Measurements from ENCODE around the gene ZNF469. TPM values are rescaled to one million over a fixed set of nuclear protein-coding genes. Genes with fewer than 3 reads are reported as not detected.

The ZNF469 gene
- total RNA-seq, 1 donor from 2014 or later = 1.5 TPM

DNA sequence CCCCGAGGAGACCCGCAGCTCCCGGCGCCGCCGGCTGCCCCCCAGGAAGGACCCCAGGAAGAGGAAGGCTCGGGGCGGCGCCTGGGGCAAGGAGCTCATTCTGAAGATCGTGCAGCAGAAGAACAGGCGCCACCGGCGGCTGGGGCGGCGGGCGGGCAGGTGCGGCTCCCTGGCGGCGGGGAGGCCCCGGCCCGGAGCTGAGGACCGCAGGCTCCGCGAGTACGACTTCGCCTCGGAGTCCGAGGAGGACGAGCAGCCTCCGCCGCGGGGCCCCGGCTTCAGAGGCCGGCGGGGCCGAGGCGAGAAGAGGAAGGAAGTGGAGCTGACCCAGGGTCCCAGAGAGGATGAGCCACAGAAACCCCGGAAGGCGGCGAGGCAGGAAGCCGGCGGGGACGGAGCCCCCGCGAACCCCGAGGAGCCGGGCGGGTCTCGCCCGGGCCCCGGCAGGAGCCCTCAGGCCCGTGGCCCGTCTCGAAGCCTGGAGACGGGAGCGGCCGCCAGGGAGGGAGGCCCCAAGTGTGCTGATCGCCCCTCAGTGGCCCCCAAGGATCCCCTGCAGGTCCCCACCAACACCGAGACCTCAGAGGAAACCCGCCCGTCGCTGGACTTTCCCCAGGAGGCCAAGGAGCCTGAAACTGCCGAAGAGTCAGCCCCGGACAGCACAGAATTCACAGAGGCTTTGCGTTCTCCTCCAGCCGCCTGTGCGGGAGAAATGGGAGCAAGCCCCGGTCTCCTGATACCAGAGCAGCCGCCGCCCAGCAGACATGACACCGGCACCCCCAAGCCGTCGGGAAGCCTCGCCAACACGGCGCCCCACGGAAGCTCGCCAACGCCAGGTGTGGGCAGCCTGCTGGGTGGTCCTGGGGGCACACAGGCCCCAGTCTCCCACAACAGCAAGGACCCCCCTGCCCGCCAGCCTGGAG, 48.0 kb downstream of the ZNF469 start:
- intact Hi-C loops (cut with DNase I) = no loop called here
- DNase-seq (ENCODE audit: low spot score) = no peak

DNA sequence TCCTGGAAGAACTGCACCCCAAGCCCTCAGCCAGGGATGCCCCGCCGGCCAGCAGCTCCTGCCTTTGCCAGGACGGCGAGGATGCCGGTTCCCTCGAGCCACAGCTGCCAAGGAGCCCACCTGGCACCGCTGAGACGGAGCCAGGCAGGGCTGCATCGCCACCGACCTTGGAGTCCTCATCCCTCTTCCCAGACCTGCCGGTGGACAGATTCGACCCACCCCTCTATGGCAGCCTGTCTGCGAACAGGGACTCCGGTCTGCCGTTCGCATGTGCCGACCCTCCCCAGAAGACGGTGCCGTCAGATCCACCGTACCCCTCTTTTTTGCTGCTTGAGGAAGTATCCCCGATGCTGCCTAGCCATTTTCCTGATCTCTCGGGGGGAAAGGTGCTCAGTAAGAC, 48.9 kb downstream of the ZNF469 start:
- intact Hi-C loops (cut with DNase I) = no loop called here
- no peak for DNase-seq (ENCODE audit: low spot score)

DNA sequence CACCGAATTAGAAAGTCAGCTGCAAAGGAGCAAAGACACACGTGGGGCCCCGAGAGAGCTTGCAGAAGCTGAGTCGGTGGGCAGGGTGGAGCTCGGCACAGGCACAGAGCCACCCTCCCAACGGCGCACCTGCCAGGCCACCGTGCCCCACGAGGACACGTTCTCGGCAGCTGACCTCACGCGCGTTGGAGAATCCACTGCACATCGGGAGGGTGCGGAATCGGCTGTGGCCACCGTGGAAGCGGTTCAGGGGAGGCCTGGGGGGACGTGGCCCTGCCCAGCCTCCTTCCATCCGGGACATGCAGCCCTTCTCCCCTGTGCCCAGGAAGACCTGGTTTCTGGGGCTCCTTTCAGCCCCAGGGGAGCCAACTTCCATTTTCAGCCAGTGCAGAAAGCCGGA, 49.4 kb downstream of the ZNF469 start:
- DNase-seq (ENCODE audit: low spot score) = no peak
- intact Hi-C loops (cut with DNase I) = no loop called here

Other genes starting within 250 kb of the ZNF469 start
- 9.6 TPM for gene ZFPM1, start 70.3 kb downstream of the ZNF469 start, total RNA-seq
- 20.6 TPM for gene ZC3H18, start 187.4 kb downstream of the ZNF469 start, total RNA-seq